Frontal cortex (tissue), 4 donors: ENCODE data around the gene LACTBL1. TPM values are rescaled to one million over a fixed set of nuclear protein-coding genes. Genes with fewer than 3 reads are reported as not detected.
A peak's percentile ranks its signal among the peaks of the same experiment; 100 is the strongest.

ENCODE experiments used
- DNase-seq, 2 donors: peaks; one replicate each; pipeline ENCODE4 v3.0.0; 2012; ENCODE audit warnings: low spot score in 2 of 2
- FAIRE-seq: peaks from 2 replicates; lab custom pipeline; 2012; peaks lifted over from hg19 to GRCh38; lab: Jason Lieb, UNC
- total RNA-seq: library from RNA; depleted of rRNA; stranded (reverse); fragments of >200 nt; gene quantifications from one replicate; pipeline ENCODE4 v1.2.3, GENCODE V29; 2014
- donor health status: control.
- donor health status: control.
- donor health status: control.

Gene LACTBL1
- total RNA-seq, 1 donor from 2014 or later, result not detected

DNA sequence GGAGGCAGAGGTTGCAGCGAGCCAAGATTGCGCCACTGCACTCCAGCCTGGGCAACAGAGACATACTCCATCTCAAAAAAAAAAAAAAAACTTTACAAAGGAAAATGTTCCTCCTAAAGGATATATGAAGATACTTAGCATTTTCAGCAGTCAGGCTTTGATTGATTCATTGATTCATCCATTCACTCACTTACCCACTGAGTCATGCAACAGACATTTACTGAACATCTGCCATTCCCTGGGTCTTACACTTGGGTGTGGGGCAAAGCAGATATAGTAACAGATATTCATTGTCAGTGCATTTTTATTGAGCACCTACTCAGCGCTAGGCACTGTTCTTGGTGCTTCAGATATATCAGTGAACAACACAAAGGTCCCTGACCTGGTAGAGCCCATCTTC, 5.6 kb upstream of the LACTBL1 start:
- no peak for FAIRE-seq
- no peak for DNase-seq

DNA sequence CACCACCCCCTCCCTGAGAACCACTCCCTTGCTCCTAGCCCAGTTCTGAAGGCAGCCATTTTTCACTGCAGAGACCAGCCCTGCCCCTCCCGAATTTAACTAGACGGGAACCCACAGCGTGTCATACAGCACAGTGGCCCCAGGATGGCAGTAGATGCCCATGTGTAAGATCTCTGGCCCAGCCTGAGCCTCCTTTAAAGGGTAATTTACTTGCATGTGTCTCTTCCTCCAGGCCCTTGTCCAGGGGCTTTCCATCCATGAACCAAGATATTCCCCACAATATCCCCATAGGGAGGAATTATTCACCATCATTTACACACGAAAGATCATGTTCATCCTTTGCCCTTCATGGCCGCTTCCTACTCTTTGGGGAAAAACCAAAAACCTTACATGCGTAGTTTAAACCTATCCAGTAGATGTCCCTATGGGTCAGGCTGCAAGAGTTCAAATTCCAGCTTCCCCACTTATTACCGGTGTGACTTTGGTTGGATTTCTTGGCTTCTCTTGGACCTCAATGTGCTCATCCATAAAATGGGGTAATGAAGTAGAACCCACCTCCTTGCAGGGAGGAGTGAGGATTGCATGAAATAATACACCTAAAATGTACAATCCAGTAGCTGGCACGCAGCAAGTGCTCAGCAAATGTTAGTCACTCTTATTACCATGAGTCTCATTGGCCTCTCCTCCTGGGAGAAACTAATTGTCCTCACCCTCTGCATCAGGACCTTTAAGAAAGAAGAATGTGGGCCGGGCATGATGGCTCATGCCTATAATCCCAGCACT, 4.0 kb upstream of the LACTBL1 start:
- DNase-seq (peak in 1 of 2 donors; percentile 63), FAIRE-seq (no peak)

DNA sequence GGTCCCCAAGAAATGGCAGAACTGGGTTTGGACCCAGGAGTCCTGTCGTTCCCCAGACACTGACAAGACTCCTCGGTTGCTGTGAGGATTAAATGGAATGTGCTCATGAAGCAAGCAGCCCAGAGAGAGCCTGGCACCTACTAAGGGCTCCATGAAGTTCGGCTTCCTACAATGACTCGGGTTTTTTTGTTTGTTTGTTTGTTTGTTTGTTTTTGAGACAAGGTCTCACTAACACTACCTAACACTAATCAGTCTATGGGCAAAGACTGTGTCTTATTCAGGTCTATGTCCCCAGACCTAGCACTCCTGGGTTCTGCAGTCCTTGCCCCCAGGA, 3.4 kb upstream of the LACTBL1 start:
- no peak for FAIRE-seq
- DNase-seq, result no peak

DNA sequence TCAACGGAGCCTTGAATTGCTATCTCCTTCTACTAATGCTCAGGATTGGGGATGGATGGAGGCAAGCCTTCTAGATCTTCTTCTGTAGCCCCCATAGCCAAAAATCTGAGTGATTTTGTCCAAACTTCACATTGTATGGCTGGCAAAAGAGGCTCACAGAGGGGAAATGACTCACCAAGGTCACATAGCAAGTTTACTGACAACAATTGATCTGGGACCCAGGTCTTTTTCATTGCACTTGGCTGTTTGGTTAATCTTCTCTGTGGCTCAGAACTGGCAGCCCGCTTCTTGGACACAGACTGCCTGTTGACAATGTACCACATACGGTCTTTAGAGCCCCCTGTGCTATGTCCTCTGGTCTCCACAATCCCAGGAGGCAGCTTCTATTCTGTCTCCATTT, 3.0 kb upstream of the LACTBL1 start:
- FAIRE-seq, result no peak
- DNase-seq, result no peak

DNA sequence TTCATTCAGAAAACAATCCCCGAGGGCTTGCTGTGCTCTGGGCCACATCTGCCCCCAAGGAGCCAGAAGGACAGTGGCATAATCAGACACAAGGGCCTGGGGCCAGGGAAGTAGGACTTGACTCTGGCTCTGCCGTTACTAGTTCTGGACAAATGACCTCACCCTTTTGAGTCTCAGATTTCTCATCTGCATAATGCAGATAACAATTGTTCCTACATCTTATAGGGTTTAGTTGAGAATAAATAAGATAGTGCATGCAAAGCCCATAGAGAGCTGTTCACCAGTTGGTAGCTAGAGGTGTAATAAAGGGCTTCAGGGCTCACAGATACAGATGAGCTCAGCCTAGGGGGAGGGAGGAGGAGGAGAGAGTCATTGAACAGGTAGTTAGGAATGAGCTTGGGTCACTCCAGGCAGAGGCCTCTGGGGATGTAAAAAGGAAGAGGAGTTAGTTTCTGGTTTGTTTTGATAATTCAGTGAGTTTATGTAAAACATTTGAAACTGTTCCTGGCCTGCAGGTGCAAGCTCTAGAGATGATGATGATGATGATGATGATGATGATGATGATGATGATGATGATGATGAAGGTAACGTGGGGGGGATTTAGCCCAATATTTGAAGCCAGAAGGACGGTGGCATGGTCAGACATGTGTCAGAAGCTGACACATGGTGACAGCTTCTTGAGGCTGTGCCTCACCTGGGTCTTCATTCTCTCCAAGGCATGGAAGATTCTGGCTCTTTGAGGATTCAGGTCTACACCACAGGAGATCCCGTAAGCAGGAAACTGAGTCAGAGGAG, 858 bp downstream of the LACTBL1 start:
- DNase-seq, result no peak
- FAIRE-seq, result no peak

DNA sequence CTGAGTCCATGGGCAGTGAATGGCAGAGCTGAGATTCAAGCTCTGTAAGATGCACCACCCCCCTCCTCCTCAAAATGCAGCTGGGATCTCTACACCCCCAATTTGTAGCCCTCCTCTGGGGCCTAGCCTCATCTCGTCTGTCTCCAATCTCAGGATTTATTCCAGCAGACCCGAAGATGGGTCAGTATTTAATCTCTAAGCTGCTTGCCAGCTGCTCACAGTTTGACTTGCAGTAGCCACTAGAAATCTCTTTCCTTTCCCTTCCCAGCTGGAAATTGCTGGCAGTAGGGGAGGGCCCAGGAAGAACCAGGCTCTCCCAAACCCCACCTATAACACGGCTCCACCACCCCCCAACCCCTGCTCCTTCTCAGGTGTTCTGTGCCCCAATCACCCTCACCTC, 1.5 kb downstream of the LACTBL1 start:
- FAIRE-seq (no peak), DNase-seq (no peak)

DNA sequence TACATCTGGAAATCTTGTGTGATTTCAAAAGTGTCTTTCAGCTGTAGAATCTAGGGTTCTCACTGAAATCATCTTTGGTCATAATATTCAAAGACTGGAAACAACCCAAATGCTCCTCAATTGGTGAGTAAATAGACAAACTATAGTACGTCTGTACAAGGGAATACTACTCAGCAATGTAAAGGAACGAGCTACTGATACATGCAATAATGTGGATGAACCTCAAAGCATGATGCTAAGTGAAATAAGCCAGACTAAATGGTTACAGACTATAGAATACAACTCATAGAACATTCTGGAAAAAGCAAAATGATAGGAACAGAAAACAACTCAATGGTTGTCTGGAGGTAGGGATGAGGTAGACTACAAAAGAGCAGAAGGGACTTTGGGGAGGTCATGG, 2.6 kb downstream of the LACTBL1 start:
- no peak for FAIRE-seq

DNA sequence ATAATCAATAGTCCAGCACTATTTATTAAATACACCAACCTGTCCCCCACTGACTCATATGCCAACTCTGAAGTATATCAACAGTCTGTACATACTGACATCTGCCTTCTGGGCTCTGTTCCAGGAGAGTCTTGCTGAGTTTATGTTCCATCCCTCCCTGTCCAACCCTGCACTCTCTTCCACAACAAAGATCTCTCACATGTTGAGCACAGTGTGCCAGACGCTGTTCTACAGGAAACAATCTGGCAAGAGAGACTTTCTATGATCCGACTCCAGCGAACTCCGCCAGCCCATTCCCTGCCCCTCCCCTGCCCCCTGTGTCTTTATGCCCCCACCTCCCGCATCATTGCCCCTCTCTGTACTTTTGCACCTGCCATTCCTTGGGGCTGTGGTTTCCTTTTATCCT, 3.4 kb downstream of the LACTBL1 start:
- FAIRE-seq, result no peak
- DNase-seq, result no peak

More for the DNA sequence above, 2.6 kb downstream of the LACTBL1 start:
- no peak for DNase-seq

DNA sequence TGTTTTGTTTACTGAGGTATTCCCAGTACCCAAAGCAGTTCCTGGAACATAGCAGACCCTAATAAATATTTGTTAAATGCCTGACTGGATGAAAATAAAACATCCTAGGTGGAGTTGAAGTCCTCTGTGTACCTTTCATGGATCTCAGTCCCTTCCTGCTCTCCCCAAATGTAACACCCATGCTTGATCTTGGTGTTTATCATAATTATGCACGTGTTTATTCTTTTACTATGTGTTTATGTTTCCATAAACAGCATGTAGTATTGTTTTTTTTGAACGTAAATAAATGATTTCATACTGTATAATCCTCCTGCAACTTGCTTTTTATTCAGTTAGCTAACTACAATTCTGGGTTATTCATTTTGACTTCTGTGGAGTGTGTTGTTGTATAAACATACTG, 4.8 kb downstream of the LACTBL1 start:
- DNase-seq, result no peak
- FAIRE-seq, result no peak

DNA sequence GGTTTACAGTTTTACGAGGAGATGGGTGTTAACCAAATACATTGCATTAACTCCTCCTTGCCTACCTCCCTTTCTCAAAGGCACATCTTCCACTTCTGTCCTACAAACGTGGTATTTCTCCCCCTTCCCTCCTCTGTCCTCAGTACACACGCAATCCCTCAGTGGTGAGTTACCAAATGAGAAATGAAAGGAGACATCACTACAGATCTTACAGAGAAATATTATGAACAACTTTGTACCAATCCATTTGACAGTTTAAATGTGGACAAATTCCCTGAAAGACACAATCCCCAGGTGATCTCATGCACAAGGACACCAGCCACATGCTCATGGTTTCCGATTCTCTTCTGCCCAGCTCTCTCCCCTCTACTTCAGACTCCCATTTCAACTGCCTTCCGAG, 6.4 kb downstream of the LACTBL1 start:
- FAIRE-seq (no peak), DNase-seq (no peak)

DNA sequence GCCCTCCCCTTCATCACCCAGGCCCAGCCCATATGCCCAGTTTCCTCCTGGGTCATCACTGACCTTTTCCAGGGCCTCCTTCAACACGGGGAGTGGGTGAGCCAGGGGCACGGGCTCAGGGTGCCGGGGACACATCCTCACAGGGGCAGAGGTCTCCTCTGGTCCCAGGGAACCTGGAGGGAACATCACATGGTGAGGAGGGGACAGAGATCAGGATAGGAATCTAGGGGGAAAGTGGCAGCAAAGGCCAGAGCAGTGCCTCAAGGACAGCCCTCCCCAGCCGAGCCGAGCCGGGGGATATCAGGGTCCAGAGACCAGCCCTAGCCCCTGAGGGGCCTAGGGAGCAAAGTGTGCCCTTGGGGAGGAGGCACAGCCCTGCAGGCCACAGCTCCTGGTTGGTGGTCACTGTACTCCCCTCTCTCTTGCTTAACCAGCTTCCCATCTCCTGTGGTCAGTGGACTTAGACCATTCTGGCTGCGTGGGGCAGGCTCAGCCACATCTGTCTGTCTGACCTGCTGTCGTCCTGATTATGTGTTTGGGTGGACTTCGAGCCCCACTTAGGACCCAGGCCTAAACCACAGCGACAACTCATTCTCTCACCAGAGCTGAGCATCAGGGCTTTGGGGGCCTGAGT, 9.5 kb downstream of the LACTBL1 start:
- DNase-seq (no peak), FAIRE-seq (no peak)

DNA sequence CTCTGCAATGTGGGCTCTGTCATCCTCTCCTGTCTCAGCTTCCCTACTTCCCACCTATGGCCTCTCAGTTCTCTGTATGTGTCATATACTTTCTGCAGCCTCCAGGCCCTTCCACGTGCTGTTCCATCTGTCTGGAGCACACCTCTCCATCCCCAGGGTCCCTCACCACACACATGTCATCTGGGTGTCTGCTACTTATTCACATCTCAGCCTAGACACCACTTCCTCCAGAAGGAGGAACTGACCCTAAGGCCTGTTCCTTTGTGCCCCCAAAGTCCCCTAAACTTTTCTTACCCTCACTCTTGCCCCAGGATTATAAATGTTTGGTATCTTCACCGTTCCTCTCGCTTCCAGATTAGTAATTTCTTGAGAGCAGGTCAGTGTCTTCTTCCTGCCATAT, 10.1 kb downstream of the LACTBL1 start:
- DNase-seq (no peak), FAIRE-seq (no peak)

DNA sequence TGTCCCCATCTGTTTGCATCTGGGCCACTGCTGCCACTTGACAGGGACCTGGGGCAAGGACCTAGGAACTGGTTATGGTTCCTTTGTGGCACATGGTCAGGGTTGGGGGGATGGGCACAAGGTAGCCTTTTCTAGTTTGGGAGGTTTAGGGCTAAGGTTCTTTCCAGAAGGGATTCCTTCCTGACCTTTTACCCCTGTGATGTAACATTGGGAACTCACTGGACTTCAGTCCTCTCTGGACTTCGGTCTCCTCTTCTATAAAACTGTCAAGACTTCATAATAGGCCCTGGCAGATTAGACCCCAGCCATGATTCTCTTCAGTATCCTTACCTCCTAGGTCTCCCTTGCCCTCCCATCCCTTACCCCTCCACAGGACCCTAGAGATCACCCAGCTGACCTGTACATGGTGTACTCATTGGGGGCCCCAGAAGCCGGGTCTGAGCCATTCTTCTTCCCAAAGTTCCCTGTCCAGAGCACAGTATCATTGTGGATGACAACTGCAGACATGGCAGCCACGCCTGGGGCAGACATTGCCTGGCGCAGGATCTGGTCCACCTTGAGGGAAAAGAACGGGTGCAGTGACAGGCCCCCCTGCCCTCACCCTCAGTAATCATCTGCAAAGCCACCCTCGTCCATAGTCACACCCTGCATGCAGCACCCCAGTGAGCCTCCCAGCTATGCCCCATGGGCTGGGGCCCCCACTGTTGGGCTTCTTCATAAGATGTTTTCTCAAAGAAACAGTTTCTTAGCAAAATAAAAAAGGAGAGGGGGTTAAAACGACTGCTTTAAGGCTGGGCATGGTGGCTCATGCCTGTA, 12.9 kb downstream of the LACTBL1 start:
- FAIRE-seq (no peak), DNase-seq (no peak)

DNA sequence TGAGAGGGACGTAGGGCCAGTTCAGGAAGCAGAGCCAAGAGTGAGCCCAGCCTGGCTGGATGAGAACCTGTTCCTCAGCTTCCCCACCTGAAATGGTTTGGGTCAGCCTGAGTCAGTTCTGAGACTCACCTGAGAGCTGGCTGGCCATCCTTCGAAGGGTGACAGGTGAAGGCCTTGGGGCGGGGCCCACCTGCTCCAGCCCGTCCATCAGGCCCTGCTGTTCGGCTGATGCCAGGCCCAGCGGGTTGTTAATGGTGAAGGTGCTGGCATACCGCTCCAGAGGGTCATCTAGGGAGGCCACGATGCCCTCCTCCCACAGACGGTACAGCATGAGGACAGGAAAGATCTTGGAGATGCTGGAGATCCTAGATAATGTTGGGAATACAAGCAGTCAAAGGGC, 14.1 kb downstream of the LACTBL1 start:
- no peak for FAIRE-seq
- no peak for DNase-seq

DNA sequence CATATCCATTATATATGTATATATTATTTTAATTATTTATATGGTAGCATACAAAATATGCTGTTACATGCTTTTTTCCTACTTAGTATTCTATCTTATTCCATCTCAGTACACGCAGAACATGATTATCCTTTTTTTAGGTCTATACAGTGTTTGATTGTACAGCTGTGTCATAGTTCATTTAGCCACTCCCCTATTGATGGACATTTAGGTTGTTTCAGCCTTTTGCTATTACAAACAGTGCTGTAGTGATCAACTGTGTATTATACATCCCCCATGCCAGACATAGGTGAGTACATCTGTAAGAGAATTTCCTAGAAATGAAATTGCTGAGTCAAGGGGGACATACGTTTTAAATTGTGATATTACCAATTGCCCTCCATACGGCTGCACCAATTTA, 15.6 kb downstream of the LACTBL1 start:
- FAIRE-seq (no peak), DNase-seq (no peak)

DNA sequence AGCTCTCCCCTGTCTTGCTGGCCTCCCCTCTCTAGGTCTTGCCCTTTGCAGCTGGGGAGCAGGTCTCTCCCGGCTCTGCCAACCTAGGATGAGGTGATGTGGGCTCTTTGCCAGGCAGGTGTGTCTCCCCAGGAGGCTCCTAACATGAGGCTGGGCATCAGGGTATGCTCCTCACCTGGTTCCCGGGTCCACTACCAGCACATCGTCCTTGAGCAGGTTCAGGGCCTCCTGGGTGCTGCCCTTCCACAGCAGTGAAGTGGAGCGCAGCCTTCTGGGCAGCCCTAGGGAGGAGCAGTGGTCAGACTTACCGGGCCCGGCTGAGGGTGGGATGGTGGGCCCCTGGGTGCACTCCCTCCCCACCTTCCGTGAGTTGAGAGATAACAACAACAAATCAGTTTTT, 17.5 kb downstream of the LACTBL1 start:
- FAIRE-seq, result no peak
- DNase-seq, result no peak

DNA sequence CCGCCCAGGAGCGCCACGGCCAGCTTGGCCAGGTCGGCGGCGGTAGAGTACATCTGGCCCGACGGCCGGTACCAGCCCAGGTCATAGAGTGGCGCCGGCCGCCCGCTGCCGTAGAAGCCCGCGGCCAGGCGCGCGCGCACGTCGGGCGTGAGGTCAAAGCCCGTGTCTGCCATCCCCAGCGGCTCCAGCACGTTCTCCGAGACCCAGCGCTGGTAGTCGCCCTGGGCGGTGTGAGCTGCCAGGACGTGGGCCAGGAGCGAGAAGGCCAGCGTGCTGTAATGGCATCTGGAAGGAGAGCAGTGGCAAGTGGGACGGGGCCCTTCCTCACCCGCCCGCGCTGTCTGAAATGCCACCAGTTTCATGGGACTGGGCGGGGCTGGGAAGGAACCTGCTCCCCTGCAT, 18.9 kb downstream of the LACTBL1 start:
- DNase-seq, result no peak
- FAIRE-seq, result no peak

DNA sequence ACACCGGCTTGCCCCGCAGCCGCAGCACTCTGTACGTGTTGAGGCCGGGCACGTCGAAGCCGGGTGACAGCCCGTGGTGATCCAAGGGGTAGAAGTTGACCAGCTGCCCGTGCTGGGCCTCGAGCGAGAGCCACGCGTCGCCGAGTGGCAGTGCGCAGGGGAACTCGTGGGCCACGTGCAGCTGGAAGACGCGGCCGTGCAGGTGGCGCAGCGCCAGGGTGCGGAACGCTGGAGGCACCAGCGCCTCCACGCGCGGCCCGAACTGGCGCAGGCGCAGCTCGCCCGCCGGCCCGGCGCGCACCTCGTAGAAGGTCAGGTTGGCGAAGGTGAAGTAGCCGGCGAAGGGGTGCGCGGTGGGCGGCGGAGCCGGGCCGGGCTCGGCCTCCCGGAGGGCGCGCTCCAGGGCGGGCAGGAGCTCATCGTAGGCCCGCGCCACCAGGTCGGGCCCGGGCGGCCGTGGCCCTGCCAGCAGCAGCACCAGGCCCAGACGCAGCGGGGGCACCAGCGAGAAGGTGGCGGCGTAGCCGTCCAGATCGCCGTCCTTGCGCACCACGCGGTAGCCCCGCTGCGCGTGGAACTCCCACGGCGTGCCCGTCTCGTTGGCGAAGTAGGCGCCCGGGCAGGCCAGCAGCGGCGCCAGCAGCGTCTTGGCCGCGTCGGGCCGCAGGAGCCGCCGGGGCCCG, 19.5 kb downstream of the LACTBL1 start:
- DNase-seq (no peak), FAIRE-seq (no peak)

DNA sequence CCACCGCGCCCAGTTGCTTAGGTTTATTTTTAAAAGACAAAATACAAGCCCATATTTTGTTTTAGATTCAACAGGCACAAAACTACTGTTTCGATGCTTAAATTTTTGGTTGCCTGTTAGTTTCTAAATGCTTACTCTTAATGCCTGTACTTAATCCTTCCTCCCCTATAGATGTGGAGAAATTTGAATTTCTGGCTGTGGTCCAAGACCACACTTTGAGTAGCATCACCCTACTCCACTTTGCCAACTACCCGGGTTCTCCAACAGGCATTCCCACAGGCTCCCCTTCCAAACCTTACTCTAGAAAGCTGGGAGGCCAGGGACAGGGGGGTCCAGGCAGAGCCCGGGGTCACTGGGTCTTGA, 20.0 kb downstream of the LACTBL1 start:
- FAIRE-seq, result no peak
- no peak for DNase-seq

DNA sequence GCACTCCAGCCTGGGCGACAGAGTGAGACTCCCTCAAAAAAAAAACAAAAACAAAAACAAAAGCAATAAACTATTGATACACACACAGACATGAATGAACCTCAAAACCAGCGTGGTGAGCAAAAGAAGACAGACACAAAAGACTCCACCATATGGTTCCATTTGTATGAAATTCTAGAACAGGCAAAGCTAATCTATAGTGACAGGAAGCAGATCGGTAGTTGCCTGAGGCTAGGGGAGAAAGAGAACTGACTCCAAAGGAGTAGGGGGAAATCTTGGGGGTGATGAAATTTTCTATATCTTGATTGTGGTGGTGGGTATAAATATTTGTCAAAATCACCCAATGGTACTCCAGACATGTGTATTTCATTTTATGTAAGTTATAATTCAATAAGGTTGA, 20.9 kb downstream of the LACTBL1 start:
- DNase-seq (no peak), FAIRE-seq (no peak)
